Epithelial cell of esophagus (primary cell): Measurements from ENCODE around the gene DPT.

Experiments
- DNase-seq: peaks from one replicate; pipeline ENCODE4 v3.0.0; 2010; ENCODE audit warnings: low read depth
- H3K4me3 ChIP-seq: 2 replicates; pipeline ENCODE4 v1.5.1; 2011; ENCODE audit warnings: mild to moderate bottlenecking, low read length, control low read depth
- CTCF ChIP-seq: IDR thresholded peaks from 2 replicates; pipeline ENCODE4 v1.5.1; 2011; ENCODE audit warnings: low read depth, mild to moderate bottlenecking, low read length, control low read depth, inconsistent platforms; ENCODE audit not compliant: insufficient read depth; ENCODE audit errors: missing control alignments

The DPT gene

GRCh38 chr1:168719306-168720111 is 9.5 kb downstream of the DPT start:
- H3K4me3 ChIP-seq: no peak overlapping the region
- TF ChIP-seq CTCF: no peak
- DNase-seq: peak; percentile 94

GRCh38 chr1:168717906-168718891 is 10.8 kb downstream of the DPT start:
- no peak for DNase-seq
- H3K4me3 ChIP-seq: no peak overlapping the region
- TF ChIP-seq CTCF: no peak

GRCh38 chr1:168714012-168714411 is 15.0 kb downstream of the DPT start:
- no peak for TF ChIP-seq CTCF
- peak; percentile 6 for DNase-seq
- no peak overlapping the region for H3K4me3 ChIP-seq

- DNase-seq: peak; percentile 96
- TF ChIP-seq CTCF: no peak
- no peak overlapping the region for H3K4me3 ChIP-seq
Measured at GRCh38 chr1:168709405-168710363, 19.3 kb downstream of the DPT start.

- no peak for TF ChIP-seq CTCF
- DNase-seq: no peak
- no peak overlapping the region for H3K4me3 ChIP-seq
Measured at GRCh38 chr1:168708698-168709404, 20.2 kb downstream of the DPT start.
